Activated naive CD4-positive, alpha-beta T cell treated with anti-CD3 and anti-CD28 coated beads for 36 hours (primary cell): Measurements from ENCODE around the gene RGS3. TPM values are rescaled to one million over a fixed set of nuclear protein-coding genes. Genes with fewer than 3 reads are reported as not detected.
"Not testable (repeated sequence)": the region's sequence is repeated elsewhere in the genome, so short reads cannot be mapped to it uniquely, and the experiment has no call there.

Experiments
- CTCF ChIA-PET: fragments of 350-600 bp; sonication (Branson Sonifier 250); formaldehyde crosslinking; loops from one replicate; lab custom pipeline; 2021; ENCODE audit warnings: antibody characterized with exemption; lab: Charles Lee
- DNase-seq: peaks from one replicate; pipeline ENCODE4 v3.0.0-alpha.2; 2020
- H3K27ac Mint-ChIP-seq: one replicate; pipeline ENCODE4 v1.8.0; 2021; ENCODE audit warnings: mild to moderate bottlenecking, mixed read lengths
- H3K27me3 Mint-ChIP-seq: one replicate; pipeline ENCODE4 v1.8.0; 2021; ENCODE audit warnings: low read depth, mixed read lengths
- H3K36me3 Mint-ChIP-seq: one replicate; pipeline ENCODE4 v1.8.0; 2021; ENCODE audit warnings: low read depth, mixed read lengths
- H3K4me1 Mint-ChIP-seq: one replicate; pipeline ENCODE4 v1.8.0; 2021; ENCODE audit warnings: low read depth, mixed read lengths
- H3K4me3 Mint-ChIP-seq: one replicate; pipeline ENCODE4 v1.8.0; 2021; ENCODE audit warnings: mild to moderate bottlenecking, moderate library complexity, mixed read lengths
- H3K9me3 Mint-ChIP-seq: one replicate; pipeline ENCODE4 v1.8.0; 2021; ENCODE audit warnings: mixed read lengths
- intact Hi-C: fragments of 100-400 bp; cut with micrococcal nuclease; formaldehyde crosslinking; loops from one replicate; pipeline ENCODE4 v1.15.1; 2023
- total RNA-seq, 2 experiments: library from RNA; stranded (reverse); gene quantifications; one replicate each; pipeline ENCODE4 v1.2.3, GENCODE V29; 2021

Gene RGS3
- total RNA-seq, 2 experiments from 2014 or later = 11.9 to 12.6 TPM

DNA sequence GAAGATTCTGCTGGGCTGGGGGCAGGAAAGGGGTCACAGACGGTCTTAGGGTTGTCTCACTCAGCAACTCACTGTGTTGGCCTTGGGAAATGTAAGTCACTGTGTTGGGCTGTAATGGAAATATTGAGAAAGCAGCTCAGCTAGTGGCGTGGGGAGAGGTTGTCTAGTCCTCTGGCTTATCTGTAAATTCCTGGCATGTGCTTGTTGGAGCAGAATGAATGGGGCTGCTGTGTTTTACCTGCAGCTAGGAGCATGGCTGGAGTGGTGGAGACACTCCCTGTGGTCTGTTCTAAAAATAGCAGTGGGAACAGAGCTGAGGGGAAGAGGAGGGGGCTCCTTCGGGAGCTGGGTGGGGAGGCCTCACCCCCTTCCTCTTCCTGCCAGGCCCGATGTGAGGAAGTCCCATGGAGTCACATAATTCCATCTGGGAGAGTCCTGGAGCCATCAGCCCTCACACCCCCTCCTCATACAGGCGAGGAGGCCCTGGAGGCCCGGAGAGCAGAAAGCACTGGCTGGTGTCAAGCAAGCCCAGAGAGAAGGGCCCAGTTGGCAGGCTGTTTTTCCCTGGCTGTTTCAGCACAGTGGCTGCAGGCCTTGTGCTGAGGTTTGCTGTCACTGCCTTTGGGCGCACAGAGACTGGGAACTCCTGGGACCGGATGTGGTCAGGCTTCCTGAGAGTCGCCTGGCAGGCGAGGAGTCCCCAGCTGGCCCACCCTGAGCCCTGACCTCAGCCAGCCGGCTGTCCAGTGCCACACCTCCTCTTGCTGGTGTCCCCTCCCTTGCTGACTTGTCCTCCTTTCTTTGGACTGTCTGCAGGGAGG, 84.9 kb downstream of the RGS3 start:
- Mint-ChIP-seq H3K36me3 (no peaks in the 10 kb centered on the region), H3K9me3 (no peaks in the 10 kb centered on the region), H3K4me1 (peaks cover 23% of the 10 kb centered on the region), H3K27ac (peak overlapping the region; percentile 87), H3K27me3 (no peaks in the 10 kb centered on the region), H3K4me3 (no peak overlapping the region)
- intact Hi-C loops = loop anchor here (1.0 to 5.0 kb wide), 3 partner anchors 25 to 36 kb away; no protein-coding TSS in a partner anchor
- peak; percentile 32 for DNase-seq
- CTCF ChIA-PET = interaction anchor here (1.1 to 1.2 kb wide), 2 partner anchors 43 to 102 kb away, joined by 3 to 5 read pairs; no protein-coding TSS in a partner anchor

DNA sequence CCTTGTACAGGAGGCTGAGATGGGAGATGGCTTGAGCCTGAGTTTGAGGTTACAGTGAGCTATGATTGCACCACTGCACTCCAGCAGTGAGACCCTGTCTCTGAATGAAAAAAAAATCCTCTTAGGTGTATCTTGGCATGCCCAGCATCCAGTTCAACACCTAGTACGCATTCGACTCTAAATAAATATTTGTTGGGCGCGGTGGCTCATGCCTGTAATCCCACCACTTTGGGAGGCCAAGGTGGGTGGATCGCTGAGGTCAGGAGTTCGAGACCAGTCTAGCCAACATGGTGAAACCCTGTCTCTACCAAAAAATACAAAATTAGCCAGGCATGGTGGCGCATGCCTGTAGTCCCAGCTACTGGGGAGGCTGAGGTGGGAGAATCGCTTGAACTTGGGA, 86.4 kb downstream of the RGS3 start:
- H3K9me3 Mint-ChIP-seq, H3K27ac Mint-ChIP-seq, H3K36me3 Mint-ChIP-seq, H3K27me3 Mint-ChIP-seq, DNase-seq, H3K4me3 Mint-ChIP-seq: not testable (repeated sequence)
- intact Hi-C loops = loop anchor here (2.0 to 5.0 kb wide), 2 partner anchors 31 to 38 kb away; no protein-coding TSS in a partner anchor
- peaks cover 24% of the 10 kb centered on the region for H3K4me1 Mint-ChIP-seq
- CTCF ChIA-PET = interaction anchor here (0.9 kb wide), 1 partner anchor 29 kb away, joined by 3 read pairs; no protein-coding TSS in a partner anchor

DNA sequence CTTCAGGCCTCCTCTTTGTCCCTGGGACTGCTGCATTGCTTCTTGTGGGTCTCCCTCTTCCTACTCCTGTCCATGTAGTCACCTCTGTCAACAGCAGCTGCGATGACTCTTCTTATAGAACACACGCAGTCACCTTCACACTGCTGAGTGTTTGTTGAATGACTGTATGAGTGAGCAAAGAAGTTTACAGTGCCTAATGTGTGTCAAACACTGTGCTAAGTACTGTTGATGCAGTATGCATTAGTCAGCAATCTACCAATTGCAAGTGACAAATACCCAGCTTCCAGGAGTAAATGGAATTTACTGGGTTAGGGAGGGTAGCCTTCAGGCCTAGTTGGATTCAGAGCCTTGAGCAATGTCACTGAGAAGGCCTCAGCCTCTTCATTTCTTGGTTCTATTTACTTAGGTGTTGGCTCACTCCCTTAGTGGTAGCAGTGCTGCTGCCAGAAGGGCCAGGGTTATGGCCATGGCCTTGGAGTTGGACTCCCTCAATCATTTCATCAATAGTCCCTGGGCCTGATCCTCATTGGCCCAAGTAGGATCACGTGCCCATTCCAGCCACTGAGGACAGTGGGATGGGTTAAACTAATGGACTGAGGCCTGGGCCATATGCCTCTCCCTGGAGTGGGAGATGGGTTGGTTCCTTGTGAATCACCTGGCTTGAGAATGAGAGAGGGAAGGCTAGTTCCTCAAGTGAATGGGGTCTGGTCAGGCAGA, 93.5 kb downstream of the RGS3 start:
- Mint-ChIP-seq H3K4me1 (peaks cover 24% of the 10 kb centered on the region), H3K27ac (no peak overlapping the region), H3K9me3 (no peaks in the 10 kb centered on the region), H3K27me3 (no peaks in the 10 kb centered on the region), H3K36me3 (no peaks in the 10 kb centered on the region), H3K4me3 (no peak overlapping the region)
- no peak for DNase-seq
- intact Hi-C loops = no loop called here
- CTCF ChIA-PET = no interaction called here

DNA sequence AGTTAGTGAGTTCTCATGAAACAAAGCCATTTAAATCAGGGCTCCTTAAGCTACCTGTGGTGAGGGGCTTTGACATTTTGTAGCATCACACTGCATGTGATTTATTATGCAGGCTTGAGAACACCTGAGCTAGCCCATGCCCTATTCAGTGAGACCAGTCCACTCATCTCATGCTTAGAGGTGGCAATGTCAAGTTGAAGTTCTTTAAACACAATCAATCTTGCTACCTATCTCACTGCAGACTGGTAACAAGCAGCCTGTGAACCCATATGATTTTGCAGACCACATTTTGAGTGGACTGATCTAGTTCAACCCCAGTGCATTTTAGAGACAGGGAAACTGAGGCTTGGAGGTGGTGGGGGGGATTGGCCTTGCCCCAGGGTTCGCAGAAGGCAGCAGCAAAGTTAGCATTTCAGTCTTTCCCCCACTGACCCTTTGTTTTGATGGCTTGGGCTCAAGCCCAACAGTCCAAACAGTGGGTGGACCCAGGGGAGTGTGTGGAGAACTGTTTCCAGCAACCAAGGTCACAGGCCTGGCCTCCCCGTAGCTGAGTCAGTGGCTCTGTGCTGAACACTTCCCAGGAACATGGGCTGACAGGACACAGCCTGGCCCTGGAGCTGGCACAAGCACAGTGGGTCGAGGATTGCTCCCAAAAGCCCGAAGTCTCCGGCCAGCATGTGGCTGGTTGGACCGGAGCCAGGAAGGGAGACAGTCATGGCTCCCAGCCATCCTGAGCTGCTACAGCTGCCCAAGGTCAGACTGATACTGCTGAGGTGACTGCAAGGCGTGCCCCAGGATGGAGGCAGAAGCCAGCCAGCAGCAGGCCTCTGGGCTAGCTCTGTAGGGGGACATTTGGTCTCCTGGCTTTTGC, 95.3 kb downstream of the RGS3 start:
- DNase-seq = no peak
- H3K9me3 Mint-ChIP-seq = no peaks in the 10 kb centered on the region
- intact Hi-C loops = no loop called here
- H3K4me1 Mint-ChIP-seq = peaks cover 24% of the 10 kb centered on the region
- no peaks in the 10 kb centered on the region for H3K27me3 Mint-ChIP-seq
- H3K36me3 Mint-ChIP-seq = no peaks in the 10 kb centered on the region
- no peak overlapping the region for H3K4me3 Mint-ChIP-seq
- no peak overlapping the region for H3K27ac Mint-ChIP-seq
- CTCF ChIA-PET = interaction anchor here (1.2 kb wide), 1 partner anchor 100 kb away, joined by 3 read pairs; no protein-coding TSS in a partner anchor

DNA sequence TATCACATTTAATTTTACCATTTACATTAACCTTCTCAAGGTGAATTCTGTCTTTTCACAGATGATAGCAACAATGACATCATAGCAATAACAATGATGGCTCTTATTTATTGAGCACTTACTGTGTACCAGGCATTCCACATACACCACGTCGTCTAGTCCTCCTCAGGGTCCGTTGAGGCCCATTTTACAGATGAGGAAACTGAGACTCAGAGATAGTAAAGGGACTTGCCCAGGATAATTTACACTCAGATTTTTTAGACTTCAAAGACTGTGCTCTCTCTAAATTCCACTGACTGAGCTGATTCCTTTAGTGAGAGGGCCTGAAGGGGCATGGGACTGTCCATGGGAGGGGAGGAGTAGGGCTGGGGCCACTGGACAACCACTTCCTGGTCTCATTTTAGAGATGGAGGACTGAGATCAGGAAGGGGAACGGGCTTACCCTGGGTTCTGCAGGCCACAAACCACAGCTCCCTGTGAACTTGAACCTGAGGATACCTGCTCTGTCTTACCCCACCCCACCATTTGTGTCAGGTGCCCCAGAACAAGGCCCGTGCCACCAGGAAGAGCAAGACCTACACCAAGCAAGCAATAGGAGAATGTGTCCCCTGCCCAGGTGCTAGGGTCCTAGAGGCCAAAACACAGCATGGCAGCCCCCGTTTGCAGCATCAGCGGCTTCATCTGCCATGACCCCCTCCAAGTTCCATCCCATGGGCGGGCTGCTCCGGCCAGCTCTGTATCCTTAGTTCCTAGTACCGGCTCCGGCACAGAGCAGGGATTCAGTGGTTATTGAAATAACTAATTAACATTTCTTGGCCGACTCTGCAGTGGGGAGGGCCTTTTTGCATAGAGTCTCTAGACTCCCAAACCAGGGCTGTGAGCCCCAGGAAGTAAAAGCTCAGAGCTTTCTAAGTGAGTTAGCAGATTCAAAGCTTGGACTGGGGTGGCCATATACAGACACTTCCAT, 96.6 kb downstream of the RGS3 start:
- H3K36me3 Mint-ChIP-seq = no peaks in the 10 kb centered on the region
- H3K27ac Mint-ChIP-seq = no peak overlapping the region
- H3K4me3 Mint-ChIP-seq = no peak overlapping the region
- H3K27me3 Mint-ChIP-seq = no peaks in the 10 kb centered on the region
- CTCF ChIA-PET = interaction anchor here (0.5 to 1.2 kb wide), 2 partner anchors 32 to 98 kb away, joined by 3 to 4 read pairs; no protein-coding TSS in a partner anchor
- peaks cover 21% of the 10 kb centered on the region for H3K4me1 Mint-ChIP-seq
- no peaks in the 10 kb centered on the region for H3K9me3 Mint-ChIP-seq
- no peak for DNase-seq
- intact Hi-C loops = no loop called here

DNA sequence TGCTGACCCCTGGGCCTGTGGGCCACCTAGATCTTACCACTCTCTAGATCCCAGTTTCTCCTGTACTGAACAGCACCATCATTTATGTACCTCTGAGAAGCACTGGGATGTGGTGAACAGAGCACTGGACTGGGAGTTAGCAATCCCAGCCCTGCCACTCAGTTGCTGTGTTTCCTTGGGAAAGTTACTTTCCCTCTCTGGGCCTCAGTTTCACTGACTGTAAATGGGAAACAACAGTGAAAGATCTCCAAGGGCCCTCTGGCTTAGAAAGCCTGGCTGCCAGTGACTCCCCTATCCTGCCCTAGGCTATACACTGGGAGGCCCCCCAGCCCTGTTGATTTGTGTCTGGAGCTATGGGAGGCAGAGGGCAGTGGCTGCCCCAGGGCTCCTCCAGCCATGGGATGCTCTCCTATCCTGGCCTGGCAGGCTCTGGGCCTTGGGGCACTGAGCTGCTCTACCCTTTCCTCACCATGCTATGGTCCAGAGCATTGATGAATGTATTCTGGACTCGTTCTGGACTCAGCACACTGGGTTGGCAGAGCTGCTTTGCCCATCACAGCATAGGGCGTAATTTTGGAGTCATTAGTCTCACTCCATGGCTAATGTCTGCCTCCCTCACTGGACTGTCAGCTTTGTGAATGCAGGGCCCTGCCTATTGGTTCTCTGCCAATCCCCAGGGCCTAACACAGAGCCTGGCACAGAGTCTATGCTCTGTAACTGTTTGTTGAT, 99.3 kb downstream of the RGS3 start:
- no peak overlapping the region for H3K4me3 Mint-ChIP-seq
- intact Hi-C loops = no loop called here
- DNase-seq = no peak
- H3K27ac Mint-ChIP-seq = no peak overlapping the region
- H3K4me1 Mint-ChIP-seq = peaks cover 5% of the 10 kb centered on the region
- no peaks in the 10 kb centered on the region for H3K9me3 Mint-ChIP-seq
- CTCF ChIA-PET = interaction anchor here (1.6 kb wide), 1 partner anchor 14 kb away, joined by 3 read pairs; no protein-coding TSS in a partner anchor
- no peaks in the 10 kb centered on the region for H3K36me3 Mint-ChIP-seq
- H3K27me3 Mint-ChIP-seq = no peaks in the 10 kb centered on the region

DNA sequence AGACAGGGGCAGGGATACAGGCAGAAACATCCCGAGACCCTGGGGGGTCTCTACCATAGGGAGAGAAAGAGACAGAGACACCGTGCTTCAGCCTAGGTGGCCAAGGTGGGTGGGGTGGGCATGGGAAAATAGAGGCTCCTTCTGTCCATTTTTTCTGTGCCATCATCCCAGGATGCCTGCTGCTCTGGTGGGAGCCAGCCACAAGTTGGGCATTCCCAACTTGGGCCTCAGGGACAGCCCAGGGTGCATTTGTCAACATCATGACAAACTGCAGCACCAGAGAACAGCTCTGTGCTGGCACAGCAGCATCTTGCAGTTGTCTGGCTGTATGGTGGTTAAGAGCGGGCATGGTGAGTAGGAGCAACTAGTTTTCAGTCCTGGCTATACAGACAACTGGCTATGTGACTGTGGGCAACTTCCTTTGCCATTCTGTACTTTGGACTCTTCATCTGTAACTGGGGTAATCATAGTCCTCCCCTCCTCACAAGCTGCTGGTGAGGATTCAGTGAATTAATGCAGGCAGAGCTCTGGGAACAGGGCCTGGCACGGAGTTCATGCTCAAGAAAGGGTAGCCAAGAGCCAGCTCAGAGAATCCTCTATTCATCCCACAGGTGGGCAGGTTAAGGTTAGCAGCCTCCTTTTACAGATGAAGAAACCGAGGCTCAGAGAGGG, 100.4 kb downstream of the RGS3 start:
- Mint-ChIP-seq H3K4me1 (peaks cover 5% of the 10 kb centered on the region), H3K9me3 (no peaks in the 10 kb centered on the region), H3K4me3 (no peak overlapping the region), H3K27ac (no peak overlapping the region), H3K36me3 (no peaks in the 10 kb centered on the region), H3K27me3 (no peaks in the 10 kb centered on the region)
- DNase-seq = peak; percentile 2
- intact Hi-C loops = no loop called here
- CTCF ChIA-PET = interaction anchor here (1.1 to 1.6 kb wide), 2 partner anchors 13 to 91 kb away, joined by 3 read pairs; no protein-coding TSS in a partner anchor

DNA sequence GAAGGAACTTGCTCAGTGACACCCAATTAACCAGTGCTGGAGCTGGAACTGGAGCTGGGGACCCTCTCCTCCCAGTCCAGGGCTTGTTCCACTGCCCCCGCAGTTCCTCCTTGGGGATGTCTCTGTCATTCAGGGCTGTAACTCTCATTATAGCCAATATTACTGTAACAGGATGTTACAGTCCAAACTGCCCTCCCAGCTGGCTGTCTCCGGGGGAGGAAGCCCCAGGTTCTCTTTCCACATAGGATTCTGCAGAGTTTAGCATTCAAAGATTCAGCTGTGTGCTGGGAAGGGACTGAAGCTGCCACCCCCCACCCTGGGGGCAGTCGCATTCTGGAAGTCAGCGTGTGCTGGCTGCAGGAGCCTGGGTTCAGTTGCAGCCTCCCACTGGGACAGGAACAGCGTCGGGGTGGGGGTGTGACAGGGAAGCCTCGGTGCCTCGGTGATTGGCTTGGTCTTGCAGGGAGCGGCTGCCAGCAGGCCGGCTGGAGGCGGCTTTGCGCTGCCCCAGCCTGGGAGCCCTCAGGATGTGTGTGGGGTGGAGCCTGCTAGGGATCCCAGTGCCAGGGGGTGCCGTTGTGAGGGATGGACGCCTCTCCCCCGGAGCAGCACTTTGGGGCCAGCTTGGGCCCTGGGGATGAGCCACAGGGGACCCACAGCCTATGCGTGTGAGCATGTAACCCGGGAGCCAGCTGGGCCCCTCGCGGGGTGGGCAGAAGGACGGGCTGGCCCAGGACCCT, 101.1 kb downstream of the RGS3 start:
- no peaks in the 10 kb centered on the region for H3K9me3 Mint-ChIP-seq
- no peaks in the 10 kb centered on the region for H3K36me3 Mint-ChIP-seq
- no peaks in the 10 kb centered on the region for H3K27me3 Mint-ChIP-seq
- CTCF ChIA-PET = interaction anchor here (1.1 to 1.6 kb wide), 2 partner anchors 12 to 90 kb away, joined by 3 read pairs; no protein-coding TSS in a partner anchor
- no peak for DNase-seq
- intact Hi-C loops = no loop called here
- no peak overlapping the region for H3K4me3 Mint-ChIP-seq
- no peak overlapping the region for H3K27ac Mint-ChIP-seq
- H3K4me1 Mint-ChIP-seq = peaks cover 5% of the 10 kb centered on the region

DNA sequence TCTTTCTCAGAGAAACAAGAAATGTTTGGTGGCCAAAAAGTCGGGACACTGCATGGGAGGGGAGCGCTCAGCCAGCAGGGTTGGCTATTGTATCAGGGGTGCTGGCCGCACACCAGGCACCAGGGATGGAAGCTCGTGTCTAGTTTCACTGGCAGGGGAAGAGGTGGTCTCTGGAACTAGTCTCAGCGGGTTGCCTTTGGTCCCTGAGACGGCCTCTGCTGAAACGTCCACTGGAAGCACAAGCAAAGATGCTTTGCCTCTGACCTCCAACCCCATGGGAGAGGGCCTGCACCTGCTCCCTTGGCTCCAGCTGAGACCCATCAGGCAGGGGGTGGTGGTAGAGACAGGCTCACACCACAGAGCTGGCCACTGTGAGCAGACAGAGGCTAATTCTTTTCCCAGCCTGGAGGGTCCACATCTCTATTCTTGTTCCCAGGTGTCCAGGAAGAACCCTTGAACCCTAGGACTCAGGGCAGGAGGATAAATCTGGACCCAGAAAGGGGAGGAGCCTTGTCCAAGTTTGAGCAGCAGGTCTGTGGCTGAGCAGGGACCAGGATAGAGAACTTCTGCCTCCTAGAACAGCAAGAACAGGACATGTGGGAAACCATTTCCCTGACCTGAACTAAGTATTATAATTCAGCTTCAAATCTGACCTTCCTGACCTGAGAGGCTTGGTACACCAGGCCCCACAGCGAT, 102.6 kb downstream of the RGS3 start:
- peak; percentile 1 for DNase-seq
- Mint-ChIP-seq H3K4me3 (peak overlapping the region; percentile 19), H3K36me3 (no peaks in the 10 kb centered on the region), H3K9me3 (no peaks in the 10 kb centered on the region), H3K27ac (no peak overlapping the region), H3K4me1 (no peaks in the 10 kb centered on the region), H3K27me3 (no peaks in the 10 kb centered on the region)
- CTCF ChIA-PET = interaction anchor here (0.7 kb wide), 1 partner anchor 59 kb away, joined by 3 read pairs; no protein-coding TSS in a partner anchor
- intact Hi-C loops = no loop called here
